ENCODE data around the gene CITED4.

CITED4 gene

DNA sequence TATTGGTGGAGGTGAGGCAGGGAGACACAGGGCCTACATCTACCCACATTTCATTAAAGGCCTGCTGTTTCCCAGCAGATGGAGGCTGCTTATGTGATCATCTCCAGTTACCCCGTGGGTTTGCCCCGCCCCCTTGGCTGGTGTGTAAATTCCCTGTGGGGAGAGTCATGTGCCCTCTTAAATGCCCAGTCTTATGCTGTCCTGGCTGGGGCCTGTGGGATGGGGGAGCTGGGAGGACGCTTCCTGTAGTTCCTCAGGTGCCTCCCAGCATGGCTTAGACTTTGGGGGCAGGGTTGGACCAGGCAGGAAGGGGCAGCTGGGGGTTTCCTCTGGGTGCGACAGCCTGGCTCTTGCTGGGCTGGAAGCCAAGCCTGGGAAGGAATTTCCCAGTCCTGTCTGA, 15.5 kb upstream of the CITED4 start:
- no peak for TF ChIP-seq CTCF (conservative IDR thresholded peaks at IDR 0.05; ENCODE audit: low read depth, low read length)
- DNase-seq (ENCODE audit: low read depth) = peak; percentile 87
- no peak overlapping the region for H3K4me3 ChIP-seq (ENCODE audit: low read length)

- H3K4me3 ChIP-seq (ENCODE audit: low read length) = no peak overlapping the region
- no peak for TF ChIP-seq CTCF (conservative IDR thresholded peaks at IDR 0.05; ENCODE audit: low read depth, low read length)
- no peak for DNase-seq (ENCODE audit: low read depth)
Observed at GRCh38 chr1:40876891-40877290, 14.7 kb upstream of the CITED4 start.

- no peak for DNase-seq (ENCODE audit: low read depth)
- no peak overlapping the region for H3K4me3 ChIP-seq (ENCODE audit: low read length)
- no peak for TF ChIP-seq CTCF (conservative IDR thresholded peaks at IDR 0.05; ENCODE audit: low read depth, low read length)
Observed at GRCh38 chr1:40876436-40876761, 14.2 kb upstream of the CITED4 start.

- TF ChIP-seq CTCF (conservative IDR thresholded peaks at IDR 0.05; ENCODE audit: low read depth, low read length) = no peak
- H3K4me3 ChIP-seq (ENCODE audit: low read length) = no peak overlapping the region
- no peak for DNase-seq (ENCODE audit: low read depth)
Observed at GRCh38 chr1:40873863-40874472, 11.8 kb upstream of the CITED4 start.

DNA sequence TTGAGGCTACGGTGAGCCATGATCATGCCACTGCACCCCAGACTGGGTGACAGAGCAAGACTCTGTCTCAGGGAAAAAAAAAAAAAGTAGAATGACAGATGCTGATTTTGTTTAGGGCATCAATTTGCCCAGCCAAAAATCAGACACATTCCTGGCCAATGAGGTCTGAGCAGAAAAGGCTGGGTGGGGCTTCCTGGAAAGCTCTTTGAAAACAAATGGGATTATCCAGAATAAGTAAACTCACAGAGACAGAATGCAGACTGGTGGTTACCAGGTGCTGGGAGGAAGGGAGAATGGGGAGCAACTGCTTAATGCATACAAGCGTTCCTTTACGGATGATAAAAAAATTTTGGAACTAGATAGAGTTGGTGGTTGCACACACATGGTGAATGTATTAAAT, 10.1 kb upstream of the CITED4 start:
- no peak for TF ChIP-seq CTCF (conservative IDR thresholded peaks at IDR 0.05; ENCODE audit: low read depth, low read length)
- no peak overlapping the region for H3K4me3 ChIP-seq (ENCODE audit: low read length)
- no peak for DNase-seq (ENCODE audit: low read depth)

DNA sequence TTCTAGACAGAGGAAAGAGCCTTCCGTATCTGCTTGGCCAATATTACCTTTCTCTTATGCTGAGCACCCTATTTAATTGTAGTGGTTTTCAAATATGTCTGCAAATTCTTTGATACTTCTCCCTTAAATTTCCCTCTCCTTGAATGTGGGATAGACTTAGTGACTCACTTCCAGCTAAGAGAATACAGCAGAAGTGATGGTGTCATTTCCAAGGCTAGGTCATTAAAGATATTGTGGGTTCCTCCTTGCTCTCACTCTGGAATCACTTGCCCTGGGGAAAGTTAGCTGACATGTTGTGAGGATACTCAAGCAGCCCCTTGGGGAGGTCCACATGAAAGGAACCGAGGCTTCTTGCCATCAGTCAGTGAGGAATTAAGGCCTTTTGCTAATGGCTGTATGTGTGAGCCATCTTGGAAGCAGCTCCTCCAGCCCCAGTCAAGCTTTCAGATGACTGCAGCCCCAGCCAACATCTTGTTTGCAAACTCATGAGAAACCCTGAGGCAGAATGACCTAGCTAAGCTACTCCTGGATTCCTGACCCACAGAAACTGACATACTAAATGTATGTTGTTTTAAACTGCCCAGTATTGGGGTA, 8.1 kb upstream of the CITED4 start:
- H3K4me3 ChIP-seq (ENCODE audit: low read length) = no peak overlapping the region
- no peak for DNase-seq (ENCODE audit: low read depth)
- no peak for TF ChIP-seq CTCF (conservative IDR thresholded peaks at IDR 0.05; ENCODE audit: low read depth, low read length)

- H3K4me3 ChIP-seq (ENCODE audit: low read length) = no peak overlapping the region
- no peak for TF ChIP-seq CTCF (conservative IDR thresholded peaks at IDR 0.05; ENCODE audit: low read depth, low read length)
- no peak for DNase-seq (ENCODE audit: low read depth)
Observed at GRCh38 chr1:40868051-40868723, 6.0 kb upstream of the CITED4 start.

Data from retinal pigment epithelial cell (primary cell).